Prostate gland (tissue), 2 donors: ENCODE results near the gene DPYD.

Experiments used
- CTCF ChIP-seq, 4 experiments: fragments of 200-600 bp in 2 of 4; fragments of 450-650 bp in 2 of 4; sonication (generic) in 2 of 4; IDR thresholded peaks; 1 replicate in 3 of 4; 2 replicates in 1 of 4; pipeline ENCODE4 v1.5.1; 2016 to 2019; ENCODE audit warnings: antibody characterized with exemption in 4 of 4, mild to moderate bottlenecking in 2 of 4, moderate library complexity in 2 of 4
- POLR2A ChIP-seq: fragments of 450-650 bp; IDR thresholded peaks from one replicate; pipeline ENCODE4 v1.6.1; 2016; ENCODE audit warnings: antibody characterized with exemption, mild to moderate bottlenecking

GRCh38 chr1:97078872-97079271 lies 842.0 kb downstream of the DPYD start:
- no peak for TF ChIP-seq POLR2A
- no peak for TF ChIP-seq CTCF (IDR thresholded peaks at IDR 0.05)
